Spinal cord (tissue), 10 donors: ENCODE results near the gene BOLL. TPM values are rescaled to one million over a fixed set of nuclear protein-coding genes. Genes with fewer than 3 reads are reported as not detected.
"Not testable (repeated sequence)": the region's sequence is repeated elsewhere in the genome, so short reads cannot be mapped to it uniquely, and the experiment has no call there.

Source experiments
- DNase-seq, 6 donors: peaks; one replicate each; pipeline versions ENCODE4 v3.0.0 to v3.0.0-alpha.2; 2013 to 2015; ENCODE audit warnings: low spot score in 6 of 6, low read depth in 4 of 6
- H3K27ac ChIP-seq: one replicate; pipeline ENCODE4 v1.5.1; 2013; ENCODE audit warnings: low read depth, low read length, control low read depth
- H3K27me3 ChIP-seq: one replicate; pipeline ENCODE4 v1.6.1; 2013; ENCODE audit warnings: low read length; ENCODE audit not compliant: control insufficient read depth, insufficient read depth
- H3K36me3 ChIP-seq: one replicate; pipeline ENCODE4 v1.6.1; 2013; ENCODE audit warnings: low read length; ENCODE audit not compliant: control insufficient read depth, insufficient read depth
- H3K4me1 ChIP-seq: one replicate; pipeline ENCODE4 v1.6.1; 2013; ENCODE audit warnings: low read length; ENCODE audit not compliant: control insufficient read depth, insufficient read depth
- H3K4me3 ChIP-seq: one replicate; pipeline ENCODE4 v1.5.1; 2013; ENCODE audit warnings: low read depth, low read length, control low read depth
- H3K9me3 ChIP-seq: one replicate; pipeline ENCODE4 v1.6.1; 2013; ENCODE audit warnings: low read length; ENCODE audit not compliant: control insufficient read depth, insufficient read depth
- WGBS: methylation state at CpG from one replicate; pipeline ENCODE4 v1.1.5; 2013; ENCODE audit warnings: missing lambda C conversion rate; ENCODE audit not compliant: insufficient coverage; 5-methylcytosine and 5-hydroxymethylcytosine counted together
- polyA plus RNA-seq, 2 donors: library from polyadenylated mRNA; unstranded; fragments of 120-200 nt; gene quantifications; one replicate each; pipeline ENCODE4 v1.2.1, GENCODE V29; 2013; ENCODE audit not compliant: insufficient read length in 2 of 2
- total RNA-seq, 2 donors: library from RNA; depleted of rRNA in 1 of 2; stranded (reverse); fragments of 120-200 nt in 1 of 2; fragments of >200 nt in 1 of 2; gene quantifications; one replicate each; pipeline versions ENCODE4 v1.2.3 to v1.2.4, GENCODE V29; 2013 to 2014
- donor health status: healthy.

Gene BOLL
- total and polyA plus RNA-seq, 4 donors: 0.08 TPM; not detected in 3

DNA sequence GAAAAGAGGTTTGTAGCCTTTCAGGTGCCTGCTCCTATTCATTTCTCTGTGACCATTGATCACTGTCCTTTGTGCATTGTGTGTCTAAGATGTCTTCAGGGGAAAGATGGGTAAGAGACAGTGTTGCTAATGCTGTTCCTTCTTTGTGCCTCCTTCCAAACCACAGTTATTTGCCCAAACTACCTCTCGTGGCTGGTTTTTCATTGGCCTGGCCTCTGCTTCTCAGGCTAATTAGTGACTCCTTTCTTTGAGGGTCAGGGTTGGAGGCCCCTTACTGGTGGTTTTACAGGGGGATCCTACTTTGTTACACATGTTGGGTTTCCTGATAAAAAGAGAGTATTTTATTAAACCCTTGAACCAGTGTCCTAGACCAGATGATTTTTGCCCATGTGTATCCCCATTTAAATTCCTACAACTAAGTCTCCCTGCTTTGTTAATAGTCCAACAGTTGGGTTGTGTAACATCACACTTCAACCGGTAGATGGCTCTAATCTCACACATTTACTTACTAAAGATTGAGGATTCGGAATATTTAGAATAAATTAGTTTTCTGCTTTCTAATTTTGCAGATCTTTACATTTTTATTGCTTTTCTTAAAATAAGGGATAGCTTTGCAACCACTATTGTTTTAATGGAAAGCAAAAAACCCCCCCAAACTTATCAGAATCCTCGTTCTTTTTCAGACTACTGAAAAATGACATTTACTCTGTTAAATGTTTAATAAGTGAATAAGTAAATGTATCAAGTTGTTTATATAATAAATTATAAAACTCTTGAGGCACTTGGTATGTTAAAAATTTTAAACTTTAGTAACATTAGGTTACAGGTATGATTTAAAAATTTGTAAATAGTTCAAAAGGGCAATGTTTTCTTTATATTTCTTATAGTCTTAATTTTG lies 77.6 kb downstream of the BOLL start:
- Histone ChIP-seq H3K27ac (no peak overlapping the region), H3K9me3 (no peaks in the 10 kb centered on the region), H3K27me3 (no peaks in the 10 kb centered on the region), H3K36me3 (peaks cover 2% of the 10 kb centered on the region), H3K4me3 (peak overlapping the region; percentile 91), H3K4me1 (peaks cover 16% of the 10 kb centered on the region)
- peak in 3 of 6 donors; percentile 36 to 80 (median 73) for DNase-seq
- WGBS: no CpG with 5 or more reads among the region's 4 CpGs

- H3K36me3 ChIP-seq: peaks cover 2% of the 10 kb centered on the region
- 32% methylated on average over 3 of the region's 5 CpGs for WGBS
- DNase-seq: peak in 1 of 6 donors; percentile 4
- no peaks in the 10 kb centered on the region for H3K9me3 ChIP-seq
- H3K27ac ChIP-seq: no peak overlapping the region
- H3K4me3 ChIP-seq: peak overlapping the region; percentile 91
- H3K4me1 ChIP-seq: peaks cover 16% of the 10 kb centered on the region
- H3K27me3 ChIP-seq: no peaks in the 10 kb centered on the region
Observed at GRCh38 chr2:197706839-197707207, 78.3 kb downstream of the BOLL start.

- Histone ChIP-seq H3K36me3 (peaks cover 2% of the 10 kb centered on the region), H3K4me3 (peak overlapping the region; percentile 91), H3K27me3 (no peaks in the 10 kb centered on the region), H3K27ac (peak overlapping the region; percentile 78), H3K9me3 (no peaks in the 10 kb centered on the region), H3K4me1 (peaks cover 16% of the 10 kb centered on the region)
- peak in 1 of 6 donors; percentile 7 for DNase-seq
- WGBS: 8% methylated on average over 36 of the region's 38 CpGs
Observed at GRCh38 chr2:197705912-197706838, 78.9 kb downstream of the BOLL start.

GRCh38 chr2:197705121-197705911 lies 79.8 kb downstream of the BOLL start, which contains the start of gene MARS2:
Gene MARS2, plus strand, starts transcription at chr2:197705369. Its CDS starts 37 bp downstream, at chr2:197705406.
- Histone ChIP-seq H3K27ac (peak within 1 kb of the TSS; percentile 92), H3K36me3 (peaks cover under 1% of the 10 kb centered on the region), H3K4me1 (peaks cover 16% of the 10 kb centered on the region), H3K4me3 (peak within 1 kb of the TSS; percentile 91), H3K27me3 (no peaks in the 10 kb centered on the region), H3K9me3 (no peaks in the 10 kb centered on the region)
- under 1% methylated on average over 86 of the region's 86 CpGs for whole genome bisulfite sequencing
- DNase-seq: peak in 5 of 6 donors; percentile 86 to 98 (median 91)

- Histone ChIP-seq H3K4me3 (peak overlapping the region; percentile 91), H3K4me1 (peaks cover 16% of the 10 kb centered on the region), H3K27ac (peak overlapping the region; percentile 92), H3K36me3 (no peaks in the 10 kb centered on the region), H3K27me3 (no peaks in the 10 kb centered on the region), H3K9me3 (no peaks in the 10 kb centered on the region)
- peak in 1 of 6 donors; percentile 83 for DNase-seq
- 0% methylated on average over 1 of the region's 5 CpGs for WGBS
Observed at GRCh38 chr2:197704434-197705120, 80.5 kb downstream of the BOLL start.

GRCh38 chr2:197700960-197701359 lies 84.2 kb downstream of the BOLL start:
- 74% methylated on average over 2 of the region's 3 CpGs for WGBS
- no peaks in the 10 kb centered on the region for H3K27me3 ChIP-seq
- H3K36me3 ChIP-seq: no peaks in the 10 kb centered on the region

DNA sequence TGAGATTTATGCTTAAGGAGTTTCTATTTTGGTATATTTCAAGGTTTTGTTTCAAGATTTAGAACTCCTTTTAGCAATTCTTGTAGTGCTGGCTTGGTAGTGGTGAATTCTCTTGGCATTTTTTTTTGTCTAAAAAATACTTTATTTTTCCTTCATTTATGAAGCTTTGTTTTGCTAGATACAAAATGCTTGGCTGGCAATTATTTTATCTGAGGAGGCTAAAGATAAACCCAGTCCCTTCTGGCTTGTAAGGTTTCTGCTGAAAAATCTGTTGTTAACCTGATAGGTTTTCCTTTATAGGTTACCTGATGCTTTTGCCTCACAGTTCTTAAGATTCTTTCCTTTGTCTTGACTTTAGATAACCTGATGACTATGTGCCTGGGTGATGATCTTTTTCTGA lies 85.4 kb downstream of the BOLL start:
- not testable (repeated sequence) for H3K4me3 ChIP-seq, H3K27me3 ChIP-seq, DNase-seq, H3K27ac ChIP-seq, H3K4me1 ChIP-seq, H3K9me3 ChIP-seq, H3K36me3 ChIP-seq

More at GRCh38 chr2:197700960-197701359, 84.2 kb downstream of the BOLL start:
- H3K4me3 ChIP-seq: no peak overlapping the region
- no peak overlapping the region for H3K27ac ChIP-seq
- no peaks in the 10 kb centered on the region for H3K9me3 ChIP-seq
- no peak for DNase-seq
- peaks cover 5% of the 10 kb centered on the region for H3K4me1 ChIP-seq

- H3K4me1 ChIP-seq, H3K4me3 ChIP-seq, H3K27ac ChIP-seq, H3K36me3 ChIP-seq, H3K27me3 ChIP-seq, H3K9me3 ChIP-seq, DNase-seq: not testable (repeated sequence)
- 100% methylated on average over 11 of the region's 29 CpGs for WGBS
Observed at GRCh38 chr2:197696571-197696970, 88.5 kb downstream of the BOLL start.
